Activated naive CD4-positive, alpha-beta T cell treated with anti-CD3 and anti-CD28 coated beads, Interleukin-2, amount 50 U/mL, for 72 hours (primary cell): ENCODE data around the gene PKP1. TPM values are rescaled to one million over a fixed set of nuclear protein-coding genes. Genes with fewer than 3 reads are reported as not detected.
A peak's percentile ranks its signal among the peaks of the same experiment; 100 is the strongest.

Experiments
- ATAC-seq, 2 donors: fragments of 150-1000 bp; cut with Tn5 transposase; 2 replicates each; pipeline ENCODE4 v1.10.0; 2021; ENCODE audit warnings: mild to moderate bottlenecking in 2 of 2, moderate library complexity in 2 of 2
- DNase-seq, 2 donors: peaks; one replicate each; pipeline ENCODE4 v3.0.0; 2021 to 2022; ENCODE audit warnings: low spot score in 2 of 2
- H3K27ac Mint-ChIP-seq, 2 donors: one replicate each; pipeline ENCODE4 v1.8.0; 2022; ENCODE audit warnings: mild to moderate bottlenecking in 2 of 2, mixed read lengths in 2 of 2
- H3K36me3 Mint-ChIP-seq, 2 donors: one replicate each; pipeline ENCODE4 v1.8.0; 2022; ENCODE audit warnings: mixed read lengths in 2 of 2
- H3K9me3 Mint-ChIP-seq, 2 donors: one replicate each; pipeline ENCODE4 v1.8.0; 2022; ENCODE audit warnings: mixed read lengths in 2 of 2
- total RNA-seq, 2 donors: library from RNA; stranded (reverse); gene quantifications; one replicate each; pipeline ENCODE4 v1.2.3, GENCODE V29; 2022

The PKP1 gene
- total RNA-seq, 2 donors from 2014 or later, result not detected

- DNase-seq (peak in 1 of 2 donors; percentile 32), ATAC-seq (no peak)
- H3K27ac Mint-ChIP-seq, result no peak overlapping the region
- H3K36me3 Mint-ChIP-seq, result no peaks in the 10 kb centered on the region
- H3K9me3 Mint-ChIP-seq, result no peaks in the 10 kb centered on the region
Observed at GRCh38 chr1:201346337-201346939, 63.1 kb downstream of the PKP1 start.

- H3K27ac Mint-ChIP-seq, result no peak overlapping the region
- DNase-seq, result no peak
- no peak for ATAC-seq
- no peaks in the 10 kb centered on the region for H3K9me3 Mint-ChIP-seq
- H3K36me3 Mint-ChIP-seq, result no peaks in the 10 kb centered on the region
Observed at GRCh38 chr1:201346987-201347386, 63.7 kb downstream of the PKP1 start.

DNA sequence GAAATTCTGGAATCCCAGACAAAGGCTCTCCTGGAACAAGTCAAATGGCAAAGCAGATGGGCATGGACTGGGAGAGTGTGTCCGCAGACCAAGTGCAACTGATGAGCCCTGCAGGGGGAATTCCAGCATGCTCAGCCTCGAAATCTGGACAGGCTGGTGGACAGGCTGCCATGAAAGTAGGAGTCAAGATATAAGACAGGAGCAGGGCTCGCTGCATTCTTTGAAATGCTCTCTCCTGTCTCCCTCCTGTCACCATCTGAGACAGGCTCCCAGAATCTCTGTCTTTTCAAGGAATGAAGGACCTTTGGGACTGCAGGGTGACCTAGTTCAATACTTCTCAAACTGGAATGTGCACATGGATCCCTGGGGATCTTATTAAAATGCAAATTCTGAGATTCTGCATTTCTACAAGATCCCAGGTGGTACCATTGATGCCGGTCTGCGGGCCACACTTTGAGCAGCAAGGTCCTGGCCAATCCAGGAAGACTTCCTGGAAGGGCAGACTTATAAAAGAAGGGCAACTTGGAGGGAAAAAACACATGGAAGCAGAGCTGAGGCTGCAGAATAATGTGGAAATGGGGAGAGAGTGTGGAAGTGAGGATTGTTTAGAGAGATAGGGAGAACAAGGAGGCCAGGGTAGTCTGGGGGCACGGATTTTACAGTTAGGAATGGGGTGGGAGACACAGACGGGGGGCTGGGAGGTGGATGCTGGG is 64.3 kb downstream of the PKP1 start:
- DNase-seq (no peak), ATAC-seq (no peak)
- Mint-ChIP-seq H3K36me3 (no peaks in the 10 kb centered on the region), H3K27ac (no peak overlapping the region), H3K9me3 (no peaks in the 10 kb centered on the region)

DNA sequence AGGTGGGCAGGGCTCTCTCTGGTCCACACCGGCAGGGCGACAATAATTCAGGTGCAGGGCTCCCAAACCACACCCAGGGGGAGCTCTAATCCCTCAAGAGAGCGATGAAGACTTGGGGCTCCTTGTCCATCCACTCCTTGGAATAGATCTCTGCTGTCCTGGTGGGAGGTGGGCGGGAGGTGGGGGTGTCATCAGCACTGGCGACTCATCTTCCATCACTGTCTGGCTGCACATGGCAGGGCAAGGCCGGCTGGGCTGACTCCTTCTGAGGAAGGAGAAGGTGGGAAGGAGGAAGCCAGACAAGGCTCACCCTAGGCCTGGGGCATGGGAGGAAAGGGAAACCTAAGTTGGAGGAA is 64.9 kb downstream of the PKP1 start:
- DNase-seq, result peak in 1 of 2 donors; percentile 57
- Mint-ChIP-seq H3K36me3 (no peaks in the 10 kb centered on the region), H3K27ac (no peak overlapping the region), H3K9me3 (no peaks in the 10 kb centered on the region)
- peak; percentile 53 to 74 for ATAC-seq

- DNase-seq (no peak), ATAC-seq (no peak)
- Mint-ChIP-seq H3K36me3 (no peaks in the 10 kb centered on the region), H3K9me3 (no peaks in the 10 kb centered on the region), H3K27ac (no peak overlapping the region)
Observed at GRCh38 chr1:201349092-201349491, 65.8 kb downstream of the PKP1 start.

DNA sequence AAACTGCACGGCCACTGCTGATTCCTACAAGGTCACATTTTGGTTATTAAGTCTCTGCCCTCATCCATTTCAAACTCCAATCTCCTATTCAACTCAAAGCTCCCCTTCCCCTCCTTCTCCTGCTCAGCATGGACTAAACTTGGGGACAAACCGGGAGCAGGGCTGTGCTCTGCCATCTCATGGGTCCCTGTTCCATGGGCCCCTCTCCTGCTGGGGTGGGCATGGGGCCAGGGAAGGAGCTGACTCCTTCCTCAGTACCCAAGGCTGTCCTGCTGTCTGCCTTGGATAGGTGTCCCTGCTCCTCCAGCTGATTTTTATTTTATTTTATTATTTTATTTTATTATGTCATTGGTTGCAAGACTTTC is 67.0 kb downstream of the PKP1 start:
- Mint-ChIP-seq H3K27ac (no peak overlapping the region), H3K9me3 (no peaks in the 10 kb centered on the region), H3K36me3 (no peaks in the 10 kb centered on the region)
- ATAC-seq (no peak), DNase-seq (no peak)

GRCh38 chr1:201350884-201351283 is 67.6 kb downstream of the PKP1 start:
- Mint-ChIP-seq H3K9me3 (no peaks in the 10 kb centered on the region), H3K27ac (no peak overlapping the region), H3K36me3 (no peaks in the 10 kb centered on the region)
- DNase-seq (no peak), ATAC-seq (no peak)

- Mint-ChIP-seq H3K36me3 (no peaks in the 10 kb centered on the region), H3K27ac (no peak overlapping the region), H3K9me3 (no peaks in the 10 kb centered on the region)
- ATAC-seq, result no peak
- DNase-seq, result no peak
Observed at GRCh38 chr1:201351617-201352016, 68.3 kb downstream of the PKP1 start.

DNA sequence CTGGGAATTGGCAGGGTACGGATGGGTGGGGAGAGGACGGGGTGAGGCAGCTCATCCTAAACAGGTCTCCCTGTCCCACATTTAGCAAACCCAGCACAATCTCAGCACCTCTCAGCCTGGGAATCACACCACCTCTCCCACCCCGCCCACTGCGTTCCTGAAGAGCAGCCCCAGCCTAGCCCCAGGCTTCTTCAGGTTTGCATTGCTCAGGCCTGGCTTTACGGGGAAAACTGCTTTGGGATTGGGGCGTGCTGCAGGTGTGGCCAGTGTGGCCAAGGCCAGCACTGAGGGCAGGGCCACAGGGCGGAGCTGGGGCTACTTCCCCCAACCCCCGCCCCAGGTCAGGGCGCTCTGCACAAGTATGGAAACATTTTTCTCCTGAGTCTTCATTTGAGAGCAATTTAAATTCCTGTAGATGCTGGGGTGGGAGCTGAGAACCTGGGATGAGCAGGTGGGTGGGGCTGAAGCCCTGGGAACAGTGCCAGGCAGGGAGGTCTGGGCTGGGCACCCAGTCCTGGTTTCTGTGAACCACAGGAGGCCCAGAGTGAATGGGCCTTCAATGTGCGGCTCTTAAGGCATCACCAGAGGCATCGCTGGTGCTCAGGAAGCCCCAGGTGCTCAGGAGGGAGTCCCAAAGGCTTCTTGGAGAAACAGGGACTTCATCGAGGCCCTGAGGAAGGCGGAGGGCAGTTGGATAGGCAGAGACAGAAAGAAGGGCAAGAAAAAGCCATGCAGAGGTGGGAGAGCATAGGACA is 70.1 kb downstream of the PKP1 start:
- Mint-ChIP-seq H3K27ac (no peak overlapping the region), H3K36me3 (no peaks in the 10 kb centered on the region), H3K9me3 (no peaks in the 10 kb centered on the region)
- DNase-seq (no peak), ATAC-seq (no peak)

GRCh38 chr1:201354151-201354900 is 71.0 kb downstream of the PKP1 start:
- DNase-seq (no peak), ATAC-seq (no peak)
- Mint-ChIP-seq H3K27ac (no peak overlapping the region), H3K9me3 (no peaks in the 10 kb centered on the region), H3K36me3 (no peaks in the 10 kb centered on the region)

GRCh38 chr1:201354901-201355295 is 71.6 kb downstream of the PKP1 start:
- DNase-seq, result no peak
- no peak overlapping the region for H3K27ac Mint-ChIP-seq
- ATAC-seq, result no peak
- no peaks in the 10 kb centered on the region for H3K9me3 Mint-ChIP-seq
- H3K36me3 Mint-ChIP-seq, result no peaks in the 10 kb centered on the region

- no peak for ATAC-seq
- Mint-ChIP-seq H3K27ac (no peak overlapping the region), H3K9me3 (no peaks in the 10 kb centered on the region), H3K36me3 (no peaks in the 10 kb centered on the region)
- DNase-seq, result no peak
Observed at GRCh38 chr1:201355471-201355870, 72.2 kb downstream of the PKP1 start.

DNA sequence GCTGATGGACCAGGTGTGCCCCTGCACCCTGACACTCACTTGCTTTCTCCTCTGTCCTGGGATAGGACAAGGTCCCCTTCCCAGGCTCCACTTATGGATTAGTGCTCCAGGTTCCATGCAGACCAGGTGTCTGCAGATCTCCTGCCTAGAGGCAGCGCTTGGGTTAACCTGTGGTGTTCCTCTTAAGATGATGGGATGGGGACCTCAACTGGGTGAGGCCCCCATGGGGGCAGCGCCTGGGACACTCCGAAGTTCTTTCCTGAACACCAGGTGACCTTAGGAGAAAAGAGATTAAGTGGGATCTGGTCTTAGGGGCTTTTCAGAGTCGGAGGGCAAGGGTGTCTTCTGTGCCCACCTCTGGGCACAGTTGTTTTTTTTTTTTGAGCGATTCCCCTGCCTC is 72.9 kb downstream of the PKP1 start:
- no peak overlapping the region for H3K27ac Mint-ChIP-seq
- ATAC-seq (no peak), DNase-seq (no peak)
- no peaks in the 10 kb centered on the region for H3K36me3 Mint-ChIP-seq
- no peaks in the 10 kb centered on the region for H3K9me3 Mint-ChIP-seq

GRCh38 chr1:201356701-201357100 is 73.4 kb downstream of the PKP1 start:
- H3K36me3 Mint-ChIP-seq, result no peaks in the 10 kb centered on the region
- ATAC-seq (no peak), DNase-seq (no peak)
- H3K9me3 Mint-ChIP-seq, result no peaks in the 10 kb centered on the region
- no peak overlapping the region for H3K27ac Mint-ChIP-seq

GRCh38 chr1:201357211-201357610 is 73.9 kb downstream of the PKP1 start:
- Mint-ChIP-seq H3K36me3 (no peaks in the 10 kb centered on the region), H3K9me3 (no peaks in the 10 kb centered on the region), H3K27ac (no peak overlapping the region)
- ATAC-seq (no peak), DNase-seq (no peak)

DNA sequence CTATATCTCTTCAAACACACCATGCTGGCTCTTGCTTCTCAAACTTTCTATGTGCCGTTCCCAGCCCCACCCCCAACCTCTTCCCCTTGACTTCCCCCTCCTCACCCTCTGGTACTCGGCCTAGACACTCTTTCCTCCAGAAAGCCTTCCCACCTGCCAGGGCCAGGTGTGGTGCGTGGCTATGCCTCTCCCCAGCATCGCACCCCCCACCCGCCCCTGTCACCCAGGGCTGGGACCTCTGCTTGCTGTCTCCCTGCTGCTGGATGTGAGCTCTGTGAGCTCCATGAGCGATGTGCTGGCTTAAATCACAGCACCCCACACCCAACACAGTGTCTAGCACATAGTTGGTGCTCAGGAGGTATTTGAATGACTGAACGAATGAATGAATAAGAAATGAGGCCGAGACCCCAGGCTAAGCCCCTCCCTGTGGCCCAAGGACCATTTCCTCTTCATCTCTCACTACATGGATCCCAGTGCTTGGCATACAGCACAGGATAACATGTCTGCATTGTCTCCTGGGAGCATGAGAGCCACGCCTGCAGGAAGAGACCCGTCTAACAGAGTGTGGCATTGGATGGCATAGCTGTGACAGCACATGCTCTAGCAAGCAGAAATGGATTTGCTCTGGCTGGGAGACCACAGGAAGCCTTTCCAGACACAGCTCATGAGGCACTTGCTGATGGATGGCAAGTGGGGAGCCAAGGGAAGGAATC is 74.5 kb downstream of the PKP1 start:
- Mint-ChIP-seq H3K36me3 (no peaks in the 10 kb centered on the region), H3K9me3 (no peaks in the 10 kb centered on the region), H3K27ac (no peak overlapping the region)
- no peak for DNase-seq
- no peak for ATAC-seq

- Mint-ChIP-seq H3K36me3 (no peaks in the 10 kb centered on the region), H3K9me3 (no peaks in the 10 kb centered on the region), H3K27ac (peak overlapping the region in 1 of 2 donors; percentile 15)
- no peak for ATAC-seq
- no peak for DNase-seq
Observed at GRCh38 chr1:201358596-201358995, 75.3 kb downstream of the PKP1 start.
